Left ventricle myocardium inferior (tissue), 1 donor: ENCODE results near the gene CFAP74. TPM values are rescaled to one million over a fixed set of nuclear protein-coding genes. Genes with fewer than 3 reads are reported as not detected.
A peak's percentile ranks its signal among the peaks of the same experiment; 100 is the strongest.

ENCODE experiments used
- DNase-seq: peaks from one replicate; pipeline ENCODE4 v3.0.0-alpha.2; 2020
- H3K27ac ChIP-seq: fragments of 200-600 bp; replicated peaks from 2 replicates; pipeline ENCODE4 v1.8.0; 2021
- H3K27me3 ChIP-seq: fragments of 200-600 bp; 2 replicates; pipeline ENCODE4 v1.8.0; 2021; ENCODE audit warnings: low read depth
- H3K36me3 ChIP-seq: fragments of 200-600 bp; 2 replicates; pipeline ENCODE4 v1.8.0; 2021
- H3K4me1 ChIP-seq: fragments of 200-600 bp; 2 replicates; pipeline ENCODE4 v1.8.0; 2021
- H3K4me3 ChIP-seq: fragments of 200-600 bp; 2 replicates; pipeline ENCODE4 v1.8.0; 2021; ENCODE audit warnings: mild to moderate bottlenecking, moderate library complexity
- H3K9me3 ChIP-seq: fragments of 200-600 bp; replicated peaks from 2 replicates; pipeline ENCODE4 v1.8.0; 2021
- CTCF ChIP-seq: fragments of 200-600 bp; IDR thresholded peaks from 2 replicates; pipeline ENCODE4 v1.8.0; 2021; ENCODE audit warnings: antibody characterized with exemption, mild to moderate bottlenecking, borderline replicate concordance
- intact Hi-C: fragments of 100-400 bp; cut with micrococcal nuclease; formaldehyde crosslinking; loops from one replicate; pipeline ENCODE4 v1.11.0; 2022
- total RNA-seq: library from RNA; stranded (reverse); fragmentation: NEBNext Ultra II Directional; extraction: Animal tissue kit (Norgen Biotek cat#: 25700); gene quantifications from one replicate; pipeline ENCODE4 v1.2.1, GENCODE V29; 2021
- donor health status: DM: no; HTN: yes; CAD: no; lungs with severe emphysema.

CFAP74 gene
- total RNA-seq, 1 donor from 2014 or later: not detected

GRCh38 chr1:2044510-2045319 lies 41.1 kb upstream of the CFAP74 start:
- Histone ChIP-seq H3K36me3 (no peaks in the 10 kb centered on the region), H3K27ac (no peak overlapping the region), H3K4me3 (peak overlapping the region; percentile 53), H3K4me1 (peaks cover 28% of the 10 kb centered on the region), H3K27me3 (peaks cover 61% of the 10 kb centered on the region), H3K9me3 (no peaks in the 10 kb centered on the region)
- TF ChIP-seq CTCF: peak; percentile 89
- peak; percentile 72 for DNase-seq
- intact Hi-C loops: loop anchor here (10.0 kb wide), 1 partner anchor 90 kb away; no protein-coding TSS in a partner anchor

GRCh38 chr1:2043886-2044285 lies 40.3 kb upstream of the CFAP74 start:
- H3K27me3 ChIP-seq: peaks cover 53% of the 10 kb centered on the region
- peaks cover 22% of the 10 kb centered on the region for H3K4me1 ChIP-seq
- no peak overlapping the region for H3K27ac ChIP-seq
- TF ChIP-seq CTCF: no peak
- intact Hi-C loops: loop anchor here (10.0 kb wide), 1 partner anchor 89 kb away; no protein-coding TSS in a partner anchor
- DNase-seq: no peak
- H3K36me3 ChIP-seq: no peaks in the 10 kb centered on the region
- H3K9me3 ChIP-seq: no peaks in the 10 kb centered on the region
- no peak overlapping the region for H3K4me3 ChIP-seq

- TF ChIP-seq CTCF: no peak
- Histone ChIP-seq H3K27me3 (peaks cover 45% of the 10 kb centered on the region), H3K4me3 (no peak overlapping the region), H3K27ac (no peak overlapping the region), H3K9me3 (peaks cover 5% of the 10 kb centered on the region), H3K36me3 (no peaks in the 10 kb centered on the region), H3K4me1 (peaks cover 22% of the 10 kb centered on the region)
- intact Hi-C loops: loop anchor here (10.0 kb wide), 1 partner anchor 88 kb away; no protein-coding TSS in a partner anchor
- no peak for DNase-seq
Measured at GRCh38 chr1:2042830-2043773, 39.5 kb upstream of the CFAP74 start.

GRCh38 chr1:2041887-2042286 lies 38.3 kb upstream of the CFAP74 start:
- intact Hi-C loops: loop anchor here (10.0 kb wide), 1 partner anchor 87 kb away; no protein-coding TSS in a partner anchor
- peaks cover 6% of the 10 kb centered on the region for H3K9me3 ChIP-seq
- H3K27me3 ChIP-seq: peaks cover 33% of the 10 kb centered on the region
- no peaks in the 10 kb centered on the region for H3K36me3 ChIP-seq
- no peak overlapping the region for H3K4me3 ChIP-seq
- no peak for DNase-seq
- no peak overlapping the region for H3K27ac ChIP-seq
- peaks cover 22% of the 10 kb centered on the region for H3K4me1 ChIP-seq
- no peak for TF ChIP-seq CTCF

GRCh38 chr1:2041305-2041704 lies 37.7 kb upstream of the CFAP74 start:
- Histone ChIP-seq H3K27me3 (peaks cover 27% of the 10 kb centered on the region), H3K4me1 (peaks cover 20% of the 10 kb centered on the region), H3K9me3 (peaks cover 6% of the 10 kb centered on the region), H3K4me3 (no peak overlapping the region), H3K27ac (no peak overlapping the region), H3K36me3 (no peaks in the 10 kb centered on the region)
- no peak for TF ChIP-seq CTCF
- intact Hi-C loops: loop anchor here (10.0 kb wide), 1 partner anchor 87 kb away; no protein-coding TSS in a partner anchor
- no peak for DNase-seq
